GM10847 (cell line): ENCODE data around the gene DIP2A.

ENCODE experiments used
- POLR2A ChIP-seq: IDR thresholded peaks from 2 replicates; pipeline ENCODE4 v1.6.1; 2011; ENCODE audit not compliant: insufficient read length; ENCODE audit errors: extremely low read depth

Gene DIP2A

DNA sequence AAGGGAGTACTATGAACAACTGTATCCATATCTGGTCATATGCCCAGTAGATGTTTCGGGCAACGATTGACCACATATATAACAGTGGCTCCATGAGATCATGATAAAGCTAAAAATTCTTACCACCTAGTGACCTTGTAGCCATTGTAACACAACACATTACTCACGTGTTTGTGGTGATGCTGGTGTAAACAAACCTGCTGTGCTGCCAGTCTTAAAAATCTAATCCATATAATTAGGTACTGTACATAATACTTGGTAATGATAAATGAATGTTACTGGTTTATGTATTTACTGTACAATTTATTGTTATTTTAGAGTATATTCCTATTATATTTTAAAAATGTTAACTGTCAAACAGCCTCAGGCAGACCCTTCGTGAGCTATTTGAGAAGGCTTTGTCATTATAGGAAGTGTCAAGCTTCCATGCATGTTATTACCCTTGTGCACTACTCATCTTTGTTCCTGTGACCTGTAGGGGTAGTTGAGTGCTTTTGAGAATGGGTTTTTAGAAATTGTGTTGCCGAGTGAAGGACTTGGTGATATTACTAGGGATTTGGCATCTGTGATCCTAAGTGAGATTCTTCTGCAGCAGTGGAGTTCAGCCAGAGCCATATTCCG, 23.6 kb downstream of the DIP2A start:
- TF ChIP-seq POLR2A: no peak

GRCh38 chr21:46482846-46483231, 24.1 kb downstream of the DIP2A start:
- TF ChIP-seq POLR2A: no peak

DNA sequence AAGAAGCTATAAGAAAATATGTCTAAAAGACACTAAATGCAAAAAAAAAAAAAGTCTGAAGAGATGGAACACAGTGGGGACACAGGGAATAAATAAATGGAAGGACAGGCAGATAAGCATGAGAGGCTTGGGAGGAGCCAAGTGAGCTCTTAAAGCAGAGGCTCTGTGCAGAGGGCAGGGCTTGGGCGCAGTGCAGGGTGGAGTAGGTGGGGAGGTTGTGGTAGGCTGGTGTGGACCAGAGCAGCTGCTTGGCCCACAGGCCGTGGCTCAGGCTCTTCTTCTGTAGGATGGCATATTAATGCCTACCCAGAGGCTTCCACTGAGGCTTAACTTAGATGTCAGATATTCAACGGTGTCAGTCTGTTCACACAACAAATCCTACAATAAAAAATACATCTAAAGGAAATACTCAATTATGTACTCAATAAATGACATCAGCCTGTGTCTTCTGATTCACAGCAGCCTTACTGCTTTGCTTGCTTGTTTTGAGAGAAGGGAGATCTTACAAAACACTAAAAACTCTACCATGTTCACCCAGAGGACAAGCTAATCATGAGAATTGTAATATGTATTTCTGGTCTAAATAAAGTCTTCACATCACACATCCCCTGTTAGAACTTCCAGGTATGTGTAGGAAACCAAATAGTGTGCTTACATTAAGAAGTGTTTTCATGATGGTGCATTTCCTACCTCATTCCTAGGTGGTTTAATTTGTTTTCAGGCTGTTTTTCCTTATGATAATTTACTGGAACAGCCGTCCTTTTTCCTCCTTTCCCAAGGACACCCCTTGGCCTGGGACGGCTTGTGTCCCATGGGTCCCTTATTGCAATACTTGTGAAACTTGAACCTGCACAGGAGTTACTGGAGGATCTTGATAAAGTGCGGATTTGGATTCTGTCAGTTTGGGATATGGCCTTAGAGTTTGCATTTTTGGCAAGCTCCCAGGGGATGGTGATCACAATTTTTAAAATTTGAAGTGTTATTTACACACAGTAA, 24.9 kb downstream of the DIP2A start:
- TF ChIP-seq POLR2A: no peak

DNA sequence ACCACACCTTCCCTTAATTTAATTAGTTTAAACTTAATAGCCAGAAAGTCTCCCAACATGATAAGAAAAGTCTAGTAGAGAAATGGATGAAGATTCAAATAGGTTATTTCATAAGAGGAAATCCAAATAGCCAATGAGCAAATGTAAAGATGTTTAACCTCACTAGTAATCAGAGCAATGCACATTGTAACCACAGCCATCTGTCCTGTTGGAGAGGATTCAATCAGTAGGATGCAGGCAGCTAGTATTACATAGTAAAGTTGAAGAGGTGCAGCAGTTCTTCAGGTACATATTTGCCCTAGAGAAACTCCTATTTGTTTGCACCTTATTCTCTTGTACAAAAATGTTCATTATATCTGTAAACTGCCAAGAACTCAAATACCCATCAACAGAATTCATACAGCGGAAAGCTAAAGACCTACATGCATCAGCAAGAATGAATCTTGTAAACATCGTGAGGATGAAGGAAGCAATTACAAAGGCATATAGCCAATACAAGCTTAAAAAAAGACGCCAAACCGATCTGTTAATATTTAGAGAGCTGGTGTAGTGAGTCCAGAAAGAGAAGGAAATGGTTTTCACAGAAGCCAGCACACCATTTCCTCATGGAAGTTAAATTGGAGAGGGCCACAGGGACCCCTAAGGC, 27.9 kb downstream of the DIP2A start:
- no peak for TF ChIP-seq POLR2A

- TF ChIP-seq POLR2A: no peak
Observed at GRCh38 chr21:46489162-46489663, 30.5 kb downstream of the DIP2A start.

DNA sequence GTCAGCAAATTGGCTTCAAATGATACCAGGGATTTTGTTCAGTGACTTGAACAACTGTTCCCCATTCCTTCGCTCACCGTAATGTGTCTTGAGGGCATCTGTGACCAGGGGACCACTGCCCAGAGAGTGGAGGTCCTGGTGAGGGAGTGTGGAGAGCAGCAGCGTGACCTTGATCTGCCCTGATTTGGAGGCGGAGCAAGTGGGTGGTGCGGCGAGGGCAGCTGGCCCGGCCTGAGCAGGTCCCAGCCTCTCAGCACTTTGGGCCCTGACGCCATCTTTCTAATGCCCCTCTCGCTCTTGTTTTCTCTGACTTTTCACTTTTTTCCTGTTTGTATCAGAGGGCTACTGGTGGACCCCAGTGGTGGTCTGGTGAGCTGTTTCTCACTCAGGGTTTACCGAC, 31.1 kb downstream of the DIP2A start:
- no peak for TF ChIP-seq POLR2A

DNA sequence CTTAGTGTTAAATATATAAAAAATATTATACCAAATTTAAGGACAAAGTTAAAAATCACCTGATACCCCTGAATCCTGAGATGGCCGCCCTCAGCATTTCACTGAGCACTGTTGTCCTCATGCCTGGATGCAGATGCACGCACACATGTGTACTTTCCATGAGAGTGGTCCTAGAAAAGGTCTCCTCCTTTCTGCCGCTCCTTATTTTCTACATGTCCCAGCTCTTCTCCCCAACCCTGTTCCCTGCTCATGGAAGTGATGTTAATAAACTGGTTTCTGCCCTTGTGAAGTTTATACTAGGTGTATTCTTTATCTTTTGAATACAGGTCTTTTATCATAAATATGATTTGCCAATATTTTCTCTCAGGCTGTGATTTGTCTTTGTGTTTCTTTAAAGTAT, 32.9 kb downstream of the DIP2A start:
- TF ChIP-seq POLR2A: no peak

DNA sequence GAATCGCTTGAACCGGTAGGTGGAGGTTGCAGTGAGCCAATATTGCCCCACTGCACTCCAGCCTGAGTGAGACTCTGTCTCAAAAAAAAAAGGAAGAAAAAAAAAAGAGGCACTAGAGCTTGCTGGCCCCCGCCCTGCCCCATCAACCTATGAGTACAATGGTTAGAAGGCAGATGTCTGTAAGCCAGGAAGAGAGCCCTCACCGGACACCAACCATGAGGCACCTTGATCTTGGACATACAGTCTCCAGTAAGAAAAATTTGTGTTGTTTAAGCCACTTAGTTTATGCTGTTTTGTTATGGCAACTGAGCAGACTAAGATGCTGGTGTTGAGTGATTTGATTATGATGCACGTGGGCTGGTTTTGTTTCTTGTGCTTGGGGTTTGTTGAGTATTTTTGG, 34.2 kb downstream of the DIP2A start:
- no peak for TF ChIP-seq POLR2A

- TF ChIP-seq POLR2A: no peak
Observed at GRCh38 chr21:46493828-46494227, 35.1 kb downstream of the DIP2A start.

DNA sequence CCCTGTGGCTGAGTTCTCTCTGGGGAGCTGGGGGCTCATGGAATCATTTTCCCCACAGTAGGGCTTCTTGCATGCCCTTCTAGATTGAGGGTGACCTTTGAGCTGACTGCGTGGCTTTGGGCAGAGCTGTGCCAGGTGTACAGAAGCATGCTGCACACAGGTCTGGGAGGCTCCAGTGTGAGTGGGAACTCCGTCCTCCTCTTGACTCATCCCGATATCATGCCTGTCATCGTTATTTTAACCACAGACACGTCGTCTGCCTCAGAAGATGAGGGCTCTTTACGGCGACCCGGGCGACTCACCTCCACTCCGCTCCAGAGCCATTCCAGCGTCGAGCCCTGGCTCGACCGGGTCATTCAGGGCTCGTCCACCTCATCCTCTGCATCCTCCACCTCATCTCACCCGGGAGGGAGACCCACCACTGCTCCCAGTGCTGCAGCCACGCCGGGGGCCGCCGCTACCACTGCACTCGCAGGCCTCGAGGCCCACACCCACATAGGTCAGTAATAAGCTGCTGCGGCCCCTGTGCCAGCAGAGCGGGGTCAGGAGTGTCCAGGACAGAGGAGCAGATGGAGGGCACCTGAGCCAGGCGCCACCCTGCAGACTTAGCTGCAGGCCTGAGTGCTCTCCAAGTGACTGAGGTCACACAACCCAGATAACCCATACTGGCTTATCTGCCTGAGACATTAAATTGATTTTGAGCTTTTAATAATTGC, 39.8 kb downstream of the DIP2A start:
- TF ChIP-seq POLR2A: no peak

DNA sequence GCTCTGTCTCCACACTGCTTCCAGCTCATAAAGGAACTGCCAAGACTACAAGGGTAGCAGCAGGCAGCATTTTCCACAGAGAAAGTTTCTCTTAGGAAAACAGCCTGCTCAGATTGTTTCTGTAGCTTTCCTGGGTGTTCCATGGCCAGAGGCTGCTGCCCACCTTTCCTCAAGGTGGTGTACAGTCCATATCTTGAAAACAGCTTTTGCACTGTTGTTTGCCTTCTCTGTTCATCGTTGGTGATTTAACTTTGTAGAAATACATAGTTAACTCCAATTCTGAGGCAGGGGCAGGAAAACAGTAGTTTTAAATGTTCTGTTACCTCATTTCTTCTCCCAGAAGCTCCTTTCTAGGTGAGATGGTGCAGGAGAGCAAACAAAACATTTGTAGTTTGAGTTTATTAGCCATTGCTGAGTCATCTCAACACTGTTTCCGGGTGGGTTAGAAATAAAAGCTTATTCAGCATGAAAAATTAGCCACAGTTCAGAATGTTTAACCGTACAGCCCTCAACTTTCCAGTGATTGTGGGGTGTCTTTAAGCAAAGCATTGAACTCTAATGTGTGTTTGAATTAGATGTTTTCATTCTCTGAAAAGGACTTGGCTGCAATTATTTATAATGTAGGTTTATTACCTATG, 41.7 kb downstream of the DIP2A start:
- TF ChIP-seq POLR2A: no peak

DNA sequence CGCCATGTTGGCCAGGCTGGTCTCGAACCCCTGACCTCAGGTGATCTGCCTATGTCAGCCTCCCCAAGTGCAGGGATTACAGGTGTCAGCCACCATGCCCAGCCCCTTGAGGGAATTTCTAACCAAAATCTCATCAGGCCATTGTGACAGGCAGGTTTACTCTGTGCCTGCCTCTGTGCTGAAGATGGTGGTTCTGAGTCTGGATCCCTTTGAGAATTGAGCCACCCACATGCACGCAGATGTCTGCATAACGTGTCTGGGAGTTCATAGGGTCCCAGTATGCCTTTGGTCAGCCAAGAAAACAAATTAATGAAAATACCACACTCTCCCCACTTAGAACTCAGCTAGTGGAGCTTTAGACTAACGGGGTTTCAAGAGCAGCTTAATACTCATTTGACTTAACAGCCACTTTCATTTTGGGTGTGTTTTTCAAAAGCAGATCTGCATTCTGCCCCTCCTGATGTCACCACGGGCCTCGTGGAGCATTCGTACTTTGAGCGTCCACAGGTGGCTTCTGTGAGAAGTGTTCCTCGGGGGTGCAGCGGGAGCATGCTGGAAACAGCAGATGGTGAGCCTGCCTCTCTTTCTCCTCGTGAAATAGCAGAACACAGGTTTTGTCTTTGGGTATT, 45.3 kb downstream of the DIP2A start:
- TF ChIP-seq POLR2A: no peak

GRCh38 chr21:46504666-46505065, 46.0 kb downstream of the DIP2A start:
- no peak for TF ChIP-seq POLR2A

DNA sequence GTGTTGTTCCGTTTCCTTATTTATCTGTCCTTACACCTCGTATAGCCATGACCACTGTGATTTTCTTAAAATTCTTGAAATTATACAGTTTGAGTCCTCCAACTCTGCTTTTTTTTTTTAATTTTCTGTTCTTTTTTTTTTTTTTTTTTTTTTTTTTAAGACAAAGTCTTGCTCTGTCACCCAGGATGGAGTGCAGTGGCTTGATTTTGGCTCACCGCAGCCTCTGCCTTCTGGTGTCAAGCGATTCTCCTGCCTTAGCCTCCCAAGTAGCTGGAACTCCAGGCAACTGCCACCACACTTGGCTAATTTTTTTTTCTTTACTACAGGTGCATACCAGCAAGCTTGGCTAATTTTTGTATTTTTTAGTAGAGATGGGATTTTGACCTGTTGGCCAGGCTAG, 48.9 kb downstream of the DIP2A start:
- TF ChIP-seq POLR2A: no peak

- no peak for TF ChIP-seq POLR2A
Observed at GRCh38 chr21:46509741-46510502, 51.2 kb downstream of the DIP2A start.
